A549 (cell line): ENCODE data around the gene ITGA8. TPM values are rescaled to one million over a fixed set of nuclear protein-coding genes. Genes with fewer than 3 reads are reported as not detected.
A peak's percentile ranks its signal among the peaks of the same experiment; 100 is the strongest.

ENCODE experiments used
- ATAC-seq, 2 experiments: fragments of 200-7000 bp in 1 of 2; fragments of >200 bp in 1 of 2; cut with Nextera tagmentation in 1 of 2; cut with Tn5 transposase in 1 of 2; 3 replicates each; pipeline versions ENCODE4 v1.8.0 to v1.9.1; 2018 to 2020; ENCODE audit warnings: mild to moderate bottlenecking in 1 of 2, moderate library complexity in 1 of 2
- CTCF ChIA-PET: fragments of 300-600 bp; sonication (Branson Sonifier 250); formaldehyde crosslinking; extraction: SDS; loops from one replicate; lab custom pipeline; 2021; ENCODE audit warnings: antibody characterized with exemption, inconsistent platforms; lab: Yijun Ruan, JAX
- POLR2A ChIA-PET: fragments of 350-600 bp; formaldehyde crosslinking; extraction: SDS; loops from one replicate; lab custom pipeline; 2021; ENCODE audit warnings: antibody characterized with exemption, inconsistent platforms; lab: Yijun Ruan, JAX
- DNase-seq, 2 experiments: peaks; one replicate each; pipeline versions ENCODE4 v3.0.0 to v3.0.0-alpha.2; 2011 to 2016; ENCODE audit warnings: low read depth in 1 of 2, low spot score in 1 of 2
- FAIRE-seq: peaks from 2 replicates; lab custom pipeline; 2011; peaks lifted over from hg19 to GRCh38; lab: Jason Lieb, UNC
- H3K27ac ChIP-seq, 2 experiments: fragments of >200 bp; sonication (Bioruptor Twin); formaldehyde crosslinking; 3 replicates each; pipeline ENCODE4 v1.5.1; 2016 to 2017
- H3K4me1 ChIP-seq: fragments of >200 bp; sonication (Bioruptor Twin); formaldehyde crosslinking; 3 replicates; pipeline ENCODE4 v1.6.1; 2016
- H3K4me2 ChIP-seq: fragments of >200 bp; sonication (Bioruptor Twin); formaldehyde crosslinking; 3 replicates; pipeline ENCODE4 v1.6.1; 2016
- H3K4me3 ChIP-seq: fragments of >200 bp; sonication (Bioruptor Twin); formaldehyde crosslinking; 3 replicates; pipeline ENCODE4 v1.5.1; 2016
- H3K9me3 ChIP-seq: fragments of >200 bp; sonication (Bioruptor Twin); formaldehyde crosslinking; 3 replicates; pipeline ENCODE4 v1.6.1; 2016
- BHLHE40 ChIP-seq: IDR thresholded peaks from 2 replicates; pipeline ENCODE4 v1.6.1; 2012; ENCODE audit warnings: low read depth, low read length, inconsistent platforms
- CEBPB ChIP-seq, 2 experiments: fragments of >200 bp in 1 of 2; sonication (Bioruptor Twin) in 1 of 2; formaldehyde crosslinking in 1 of 2; IDR thresholded peaks; 2 replicates each; pipeline ENCODE4 v1.6.1; 2012 to 2016
- CHD4 ChIP-seq: fragments of 200-600 bp; sonication (generic); IDR thresholded peaks from 2 replicates; pipeline ENCODE4 v1.6.1; 2016; ENCODE audit warnings: antibody characterized with exemption, mild to moderate bottlenecking, borderline replicate concordance
- CTCF ChIP-seq: fragments of >200 bp; sonication (Bioruptor Twin); formaldehyde crosslinking; IDR thresholded peaks from 3 replicates; pipeline ENCODE4 v1.5.1; 2016
- ELK1 ChIP-seq: fragments of 150-350 bp; IDR thresholded peaks from 2 replicates; pipeline ENCODE4 v1.6.1; 2014; ENCODE audit warnings: low read depth, mild to moderate bottlenecking, low read length
- FOSB ChIP-seq: fragments of 250-450 bp; sonication (Bioruptor Pico); IDR thresholded peaks from 2 replicates; pipeline ENCODE4 v1.5.0; 2020; ENCODE audit warnings: mild to moderate bottlenecking, moderate library complexity
- GATA3 ChIP-seq: IDR thresholded peaks from 2 replicates; pipeline ENCODE4 v1.6.1; 2012; ENCODE audit warnings: borderline replicate concordance
- HDAC2 ChIP-seq: fragments of 200-600 bp; sonication (generic); IDR thresholded peaks from 2 replicates; pipeline ENCODE4 v1.6.1; 2016
- HES2 ChIP-seq: fragments of >200 bp; sonication (Bioruptor Twin); formaldehyde crosslinking; IDR thresholded peaks from 2 replicates; pipeline ENCODE4 v1.6.1; 2016
- HEYL ChIP-seq: fragments of 250-450 bp; sonication (Bioruptor Pico); IDR thresholded peaks from 2 replicates; pipeline ENCODE4 v1.8.0; 2021; ENCODE audit warnings: mild to moderate bottlenecking, moderate library complexity
- KDM1A ChIP-seq: fragments of 200-600 bp; sonication (generic); IDR thresholded peaks from 2 replicates; pipeline ENCODE4 v1.6.1; 2016; ENCODE audit warnings: low read depth, mild to moderate bottlenecking
- MAFK ChIP-seq: fragments of 450-650 bp; IDR thresholded peaks from 2 replicates; pipeline ENCODE4 v1.6.1; 2014; ENCODE audit not compliant: partially characterized antibody
- MAZ ChIP-seq: fragments of 150-350 bp; IDR thresholded peaks from 2 replicates; pipeline ENCODE4 v1.6.1; 2014; ENCODE audit warnings: antibody characterized with exemption, low read depth, low read length, borderline replicate concordance
- PHF8 ChIP-seq: fragments of 200-600 bp; sonication (generic); IDR thresholded peaks from 2 replicates; pipeline ENCODE4 v1.6.1; 2016; ENCODE audit warnings: low read depth, mild to moderate bottlenecking, antibody characterized with exemption, moderate library complexity, borderline replicate concordance
- POLR2AphosphoS2 ChIP-seq: conservative IDR thresholded peaks from 2 replicates; pipeline ENCODE4 v1.6.1; 2012; ENCODE audit warnings: low read length, improper control_type of control experiment, inconsistent platforms
- RARB ChIP-seq: fragments of 250-450 bp; sonication (Bioruptor Pico); IDR thresholded peaks from 2 replicates; pipeline ENCODE4 v1.8.0; 2021; ENCODE audit warnings: mild to moderate bottlenecking, moderate library complexity
- RFX5 ChIP-seq: fragments of 450-650 bp; IDR thresholded peaks from 2 replicates; pipeline ENCODE4 v1.7.1; 2014; ENCODE audit warnings: antibody characterized with exemption, mild to moderate bottlenecking, moderate library complexity
- SREBF2 ChIP-seq: fragments of 450-650 bp; IDR thresholded peaks from 2 replicates; pipeline ENCODE4 v1.6.1; 2014; ENCODE audit warnings: mild to moderate bottlenecking, moderate library complexity
- TP53 ChIP-seq: fragments of 250-450 bp; sonication (Bioruptor Pico); IDR thresholded peaks from 2 replicates; pipeline ENCODE4 v1.5.0; 2021; ENCODE audit warnings: mild to moderate bottlenecking, moderate library complexity
- ZFP36 ChIP-seq: fragments of 450-650 bp; IDR thresholded peaks from 2 replicates; pipeline ENCODE4 v1.6.1; 2014; ENCODE audit warnings: borderline replicate concordance; ENCODE audit not compliant: partially characterized antibody
- WGBS: methylation state at CpG from one replicate; pipeline ENCODE4 v1.1.6; 2017; ENCODE audit errors: missing lambda C conversion rate; 5-methylcytosine and 5-hydroxymethylcytosine counted together
- polyA plus RNA-seq, 4 experiments: library from polyadenylated mRNA; depleted of rRNA in 3 of 4; stranded (reverse); fragments of >200 nt; fragmentation: RNase III in 1 of 4; extraction: RNeasy Plus Mini Kit Qiagen cat#74134 plus additional on column Dnase treatment in 1 of 4; gene quantifications; 2 replicates in 3 of 4; 3 replicates in 1 of 4; pipeline ENCODE4 v1.2.3, GENCODE V29; 2011 to 2017
- TF ChIP-seq, protein P1 (sequence below): fragments of 250-450 bp; sonication (Bioruptor Pico); IDR thresholded peaks from 2 replicates; pipeline ENCODE4 v1.5.0; 2021; ENCODE audit warnings: mild to moderate bottlenecking, moderate library complexity, borderline replicate concordance
- TF ChIP-seq, protein P2 (sequence below): IDR thresholded peaks from 2 replicates; pipeline ENCODE4 v1.6.1; 2012

ITGA8 gene
- polyA plus RNA-seq, 2 of the 4 experiments (the other 2 are of a cell fraction): 0.12 TPM; not detected in 1

GRCh38 chr10:15516256-15517085 is 203.3 kb downstream of the ITGA8 start:
- CTCF ChIA-PET: no interaction called here

DNA sequence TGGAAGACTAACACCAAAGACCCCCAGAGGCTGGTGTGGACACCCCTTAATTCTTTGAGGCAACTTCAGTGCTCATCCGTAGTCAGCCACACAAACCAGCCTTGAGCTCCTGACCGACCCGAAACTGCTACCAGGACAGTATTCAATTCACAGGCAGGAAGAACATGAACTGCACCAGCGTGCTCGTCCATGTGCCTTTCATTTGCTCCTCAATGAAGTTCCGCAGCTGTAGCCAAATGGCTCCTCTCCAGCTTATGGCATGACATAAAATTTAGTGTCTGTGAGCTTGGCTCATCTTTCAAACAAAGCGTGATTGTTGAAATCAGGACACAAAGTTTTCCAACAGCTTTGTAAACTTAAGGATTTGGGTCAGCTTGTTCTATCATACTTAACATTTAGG is 204.5 kb downstream of the ITGA8 start:
- TF ChIP-seq, protein P1, sequence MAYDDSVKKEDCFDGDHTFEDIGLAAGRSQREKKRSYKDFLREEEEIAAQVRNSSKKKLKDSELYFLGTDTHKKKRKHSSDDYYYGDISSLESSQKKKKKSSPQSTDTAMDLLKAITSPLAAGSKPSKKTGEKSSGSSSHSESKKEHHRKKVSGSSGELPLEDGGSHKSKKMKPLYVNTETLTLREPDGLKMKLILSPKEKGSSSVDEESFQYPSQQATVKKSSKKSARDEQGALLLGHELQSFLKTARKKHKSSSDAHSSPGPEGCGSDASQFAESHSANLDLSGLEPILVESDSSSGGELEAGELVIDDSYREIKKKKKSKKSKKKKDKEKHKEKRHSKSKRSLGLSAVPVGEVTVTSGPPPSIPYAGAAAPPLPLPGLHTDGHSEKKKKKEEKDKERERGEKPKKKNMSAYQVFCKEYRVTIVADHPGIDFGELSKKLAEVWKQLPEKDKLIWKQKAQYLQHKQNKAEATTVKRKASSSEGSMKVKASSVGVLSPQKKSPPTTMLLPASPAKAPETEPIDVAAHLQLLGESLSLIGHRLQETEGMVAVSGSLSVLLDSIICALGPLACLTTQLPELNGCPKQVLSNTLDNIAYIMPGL (CRISPR knock-in tag): no peak
- TF ChIP-seq GATA3 (no peak), PHF8 (no peak), RARB (no peak), CEBPB (IDR thresholded peaks at IDR 0.05) (no peak), KDM1A (no peak), HDAC2 (no peak)
- no peak overlapping the region for H3K4me2 ChIP-seq
- ATAC-seq: no peak
- no peak overlapping the region for H3K4me3 ChIP-seq
- WGBS: 32% methylated on average over 7 of the region's 7 CpGs
- no peaks in the 10 kb centered on the region for H3K9me3 ChIP-seq
- DNase-seq: no peak
- no peak for FAIRE-seq
- POLR2A ChIA-PET: no interaction called here
- no peak overlapping the region for H3K27ac ChIP-seq
- CTCF ChIA-PET: interaction anchor here (0.7 kb wide), 1 partner anchor 513 kb away, joined by 3 read pairs; no protein-coding TSS in a partner anchor
- no peaks in the 10 kb centered on the region for H3K4me1 ChIP-seq

More at GRCh38 chr10:15516256-15517085, 203.3 kb downstream of the ITGA8 start:
- no peak overlapping the region for H3K27ac ChIP-seq
- peak; percentile 46 for FAIRE-seq
- POLR2A ChIA-PET: no interaction called here
- no peak for TF ChIP-seq ELK1
- TF ChIP-seq MAFK: no peak
- TF ChIP-seq SREBF2: no peak
- TF ChIP-seq CTCF: no peak
- TF ChIP-seq BHLHE40: no peak
- no peak for TF ChIP-seq CHD4
- TF ChIP-seq ZFP36: no peak
- TF ChIP-seq MAZ: no peak
- no peak for TF ChIP-seq TP53
- no peak for TF ChIP-seq HEYL (CRISPR knock-in tag)
- no peak for TF ChIP-seq POLR2AphosphoS2
- TF ChIP-seq, protein P2, sequence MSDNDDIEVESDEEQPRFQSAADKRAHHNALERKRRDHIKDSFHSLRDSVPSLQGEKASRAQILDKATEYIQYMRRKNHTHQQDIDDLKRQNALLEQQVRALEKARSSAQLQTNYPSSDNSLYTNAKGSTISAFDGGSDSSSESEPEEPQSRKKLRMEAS: no peak
- TF ChIP-seq HES2: no peak
- TF ChIP-seq RFX5: no peak
- TF ChIP-seq FOSB (CRISPR knock-in tag): no peak
- no peaks in the 10 kb centered on the region for H3K4me1 ChIP-seq
- no peak overlapping the region for H3K4me2 ChIP-seq
- no peaks in the 10 kb centered on the region for H3K9me3 ChIP-seq
- H3K4me3 ChIP-seq: no peak overlapping the region
- no peak for ATAC-seq
- WGBS: 26% methylated on average over 4 of the region's 4 CpGs
- no peak for DNase-seq
